GM21825 (cell line): Measurements from ENCODE around the gene PYURF.
"Not testable (repeated sequence)": the region's sequence is repeated elsewhere in the genome, so short reads cannot be mapped to it uniquely, and the experiment has no call there.

Source experiments
- ATAC-seq: cut with Tn5 transposase; IDR thresholded peaks from one replicate; pipeline ENCODE4 v1.9.1; 2021; ENCODE audit warnings: mild to moderate bottlenecking, moderate library complexity; ENCODE audit not compliant: unreplicated experiment

The PYURF gene

GRCh38 chr4:88523325-88524129, at the start of gene PYURF:
PYURF (minus strand) TSS chr4:88523776; CDS start chr4:88523700, 76 bp downstream.
- ATAC-seq, result peak; percentile 88

DNA sequence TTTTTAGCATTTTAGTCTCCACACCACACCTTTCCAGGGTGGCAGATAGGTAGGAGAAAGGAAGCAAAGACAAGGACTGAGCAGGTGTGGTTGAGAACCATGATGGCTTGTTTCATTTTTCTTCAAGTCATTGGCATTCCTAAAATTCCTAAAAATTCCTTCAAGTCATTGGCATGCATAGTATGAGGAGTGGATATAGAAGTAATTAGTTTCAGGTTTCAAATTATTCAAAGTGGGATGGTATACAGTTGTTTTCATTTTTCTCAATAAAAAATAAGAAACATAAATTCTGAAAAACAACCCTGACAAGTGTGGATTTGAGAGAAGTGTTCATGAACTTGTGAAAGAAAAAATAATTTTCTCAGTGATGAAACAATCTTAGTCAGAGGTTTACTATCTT, 46.4 kb upstream of the PYURF start:
- no peak for ATAC-seq

DNA sequence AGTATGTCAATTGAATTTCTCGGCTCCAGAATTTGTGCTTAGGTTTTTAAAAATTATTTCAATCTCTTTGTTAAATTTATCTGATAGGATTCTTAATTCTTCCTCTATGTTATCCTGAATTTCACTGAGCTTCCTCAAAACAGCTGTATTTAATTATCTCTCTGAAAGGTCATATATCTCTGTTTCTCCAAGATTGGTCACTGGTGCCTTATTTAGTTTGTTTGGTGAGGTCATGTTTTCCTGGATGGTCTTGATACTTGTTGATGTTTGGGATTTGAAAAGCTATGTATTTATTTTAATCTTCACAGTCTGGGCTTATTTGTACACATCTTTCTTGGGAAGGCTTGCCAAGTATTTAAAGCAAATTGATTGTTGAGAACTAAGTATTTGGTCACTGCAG, 44.0 kb upstream of the PYURF start:
- ATAC-seq, result no peak

DNA sequence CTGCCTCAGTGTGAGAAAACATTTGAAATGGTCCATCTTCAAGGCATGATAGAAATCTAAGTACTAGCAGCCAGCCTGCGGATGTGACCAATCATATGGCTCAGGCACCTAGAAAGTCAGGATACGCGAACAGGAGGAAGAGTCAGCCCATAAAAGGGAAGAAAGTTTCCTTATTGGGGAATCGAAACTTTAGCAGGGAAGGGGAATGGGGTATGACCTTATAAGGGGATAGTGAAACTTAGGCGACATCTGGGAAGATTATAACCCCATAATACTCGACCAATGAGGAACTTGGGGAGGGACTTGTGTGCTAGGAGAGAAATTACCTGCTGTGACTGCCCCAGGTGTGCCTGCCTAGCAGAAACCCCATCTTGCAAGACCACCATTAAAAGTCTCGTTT, 26.2 kb upstream of the PYURF start:
- ATAC-seq, result no peak

GRCh38 chr4:88539322-88540068, 15.9 kb upstream of the PYURF start:
- not testable (repeated sequence) for ATAC-seq

DNA sequence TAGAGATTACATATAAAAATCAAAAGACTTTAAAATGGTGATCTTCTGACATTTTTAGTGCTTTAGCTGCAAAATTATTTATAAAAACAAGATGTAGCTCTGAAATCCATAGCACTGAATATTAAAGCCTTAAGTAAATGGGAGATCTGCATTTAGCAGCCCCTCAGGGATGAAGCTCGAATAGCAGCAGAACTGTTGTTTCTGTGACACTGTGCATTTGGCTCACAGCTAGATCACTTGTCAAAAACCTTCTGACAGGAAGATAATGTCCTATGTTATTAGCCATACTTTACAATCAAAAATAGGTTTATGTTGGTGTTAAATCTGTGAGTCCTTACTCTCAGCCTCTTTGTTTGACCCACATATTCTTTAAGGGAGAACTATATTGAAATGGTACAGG, 14.1 kb upstream of the PYURF start:
- ATAC-seq, result no peak

GRCh38 chr4:88535090-88535755, 11.6 kb upstream of the PYURF start:
- no peak for ATAC-seq

- ATAC-seq, result no peak
Measured at GRCh38 chr4:88533937-88534750, 10.6 kb upstream of the PYURF start.

GRCh38 chr4:88533088-88533790, 9.7 kb upstream of the PYURF start:
- no peak for ATAC-seq

- ATAC-seq, result no peak
Measured at GRCh38 chr4:88531549-88531948, 8.0 kb upstream of the PYURF start.

DNA sequence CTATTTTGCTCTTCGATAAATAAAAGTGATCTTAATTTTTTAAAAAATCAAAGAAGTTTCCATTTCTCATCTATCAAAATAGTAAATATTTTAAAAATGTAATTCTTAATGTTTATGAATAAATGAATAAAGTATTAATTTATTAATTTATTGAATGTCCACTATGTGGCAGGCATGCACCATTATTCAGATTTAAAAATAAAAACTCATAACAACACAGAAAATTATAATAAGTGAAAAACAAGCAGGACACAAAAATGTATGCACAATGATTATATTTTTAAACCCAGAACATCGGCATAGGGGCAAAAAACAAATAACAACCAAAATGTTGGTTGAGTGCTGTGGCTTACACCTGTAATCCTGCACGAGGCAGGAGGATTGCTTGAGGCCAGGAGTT, 5.3 kb upstream of the PYURF start:
- no peak for ATAC-seq

DNA sequence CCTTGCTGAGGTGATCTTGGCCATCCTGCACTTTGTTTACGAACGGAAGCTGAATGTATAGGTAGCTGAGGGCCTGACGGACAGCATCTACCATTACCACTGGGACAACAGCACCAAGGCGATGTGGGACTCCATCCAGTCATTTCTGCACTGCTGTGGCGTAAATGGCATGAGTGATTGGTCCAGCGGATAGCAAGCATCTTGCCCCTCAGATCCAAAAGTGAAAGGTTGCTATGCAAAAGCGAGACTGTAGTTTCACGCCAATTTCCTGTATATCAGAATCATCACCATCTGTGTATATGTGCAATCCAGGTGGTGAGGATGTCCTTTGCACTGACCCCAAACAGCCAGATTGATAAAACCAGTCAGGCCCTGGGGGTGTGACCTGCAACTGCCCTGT, 4.2 kb upstream of the PYURF start:
- ATAC-seq, result no peak

- ATAC-seq, result no peak
Measured at GRCh38 chr4:88526221-88526815, 2.7 kb upstream of the PYURF start.

DNA sequence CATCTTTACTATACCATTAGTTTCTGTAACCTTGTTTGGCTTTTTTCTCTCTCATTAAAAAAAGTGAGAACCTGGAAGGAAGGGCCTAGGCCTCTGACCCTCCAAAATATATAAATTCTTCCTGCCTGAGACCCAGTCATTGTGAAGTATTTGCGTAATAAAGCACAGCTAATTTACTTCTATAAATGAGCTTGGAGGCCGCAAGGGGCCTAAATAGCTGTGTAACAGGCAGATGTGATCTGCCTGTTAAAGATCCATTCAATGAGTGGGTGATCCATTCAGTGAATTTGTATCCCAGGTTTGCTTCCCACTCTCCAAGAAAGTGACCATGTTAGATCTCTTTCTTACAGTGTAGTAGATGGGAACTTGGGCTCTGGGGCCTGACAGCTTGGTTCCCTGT, 595 bp upstream of the PYURF start:
- no peak for ATAC-seq

DNA sequence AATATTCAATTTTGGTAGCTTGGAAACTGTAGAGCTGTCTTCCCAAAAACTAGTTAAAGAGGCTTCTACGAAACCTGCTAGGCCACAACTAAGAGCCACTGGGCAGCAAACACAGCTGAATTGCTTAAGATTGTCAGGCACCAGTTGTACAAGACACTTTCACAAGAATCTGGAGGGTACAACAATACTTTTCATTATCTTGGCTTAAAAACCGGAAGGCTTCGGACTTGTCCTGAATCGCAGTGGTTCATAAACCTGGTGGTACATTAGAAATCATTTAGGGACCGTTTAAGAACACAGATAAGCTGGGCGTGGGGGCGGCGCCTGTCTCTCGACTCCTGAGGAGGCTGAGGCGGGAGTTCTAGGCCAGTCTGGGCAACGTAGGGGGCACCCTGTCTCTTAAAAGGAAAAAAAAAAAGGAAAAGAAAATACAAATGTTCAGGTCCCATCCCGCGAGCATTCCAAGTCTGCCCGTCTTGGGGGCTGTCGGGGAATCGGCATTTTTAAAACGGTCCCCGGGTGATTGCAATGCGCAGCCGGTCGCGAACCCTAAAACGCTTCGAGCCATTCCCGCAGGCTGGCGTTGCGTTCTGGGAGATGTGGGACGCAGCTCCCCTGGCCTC, 763 bp downstream of the PYURF start:
- no peak for ATAC-seq

DNA sequence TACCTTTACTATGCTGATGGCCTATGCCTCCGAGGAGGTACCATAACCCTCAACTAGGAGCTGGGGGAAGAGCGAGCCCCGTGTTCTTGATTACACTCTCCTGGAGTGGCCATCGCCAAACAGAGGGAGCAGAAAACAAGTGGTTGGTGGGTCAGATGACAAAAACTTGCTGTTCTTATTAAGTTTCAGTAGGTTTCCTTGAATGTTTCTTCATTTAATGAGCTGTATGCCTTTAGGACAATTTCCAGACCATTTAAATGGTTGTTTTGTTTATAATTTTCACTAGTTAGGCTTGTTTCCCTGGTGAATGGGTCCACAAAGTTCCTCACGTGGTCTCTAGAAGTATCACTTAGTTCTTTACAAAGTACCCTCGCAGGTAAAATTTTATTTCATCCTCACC, 4.7 kb downstream of the PYURF start:
- ATAC-seq, result no peak

- ATAC-seq, result no peak
Measured at GRCh38 chr4:88517825-88518224, 5.8 kb downstream of the PYURF start.

- ATAC-seq, result no peak
Measured at GRCh38 chr4:88516746-88517145, 6.8 kb downstream of the PYURF start.
